Natural killer cell (primary cell): ENCODE measurements around the gene PANK4. TPM values are rescaled to one million over a fixed set of nuclear protein-coding genes. Genes with fewer than 3 reads are reported as not detected.

ENCODE experiments used
- ATAC-seq, 3 donors: fragments of 150-1000 bp in 2 of 3; fragments of 200-7000 bp in 1 of 3; cut with Tn5 transposase; 1 replicate in 1 of 3; 2 replicates in 2 of 3; pipeline ENCODE4 v1.10.0; 2021; ENCODE audit warnings: mild to moderate bottlenecking in 2 of 3, moderate library complexity in 2 of 3
- DNase-seq, 2 donors: peaks; one replicate each; pipeline versions ENCODE4 v3.0.0 to v3.0.0-alpha.2; 2013 to 2021; ENCODE audit warnings: mixed read lengths in 1 of 2
- H3K27ac ChIP-seq: one replicate; pipeline ENCODE4 v1.5.1; 2013; ENCODE audit warnings: mild to moderate bottlenecking, low read length
- H3K27me3 ChIP-seq: one replicate; pipeline ENCODE4 v1.6.1; 2013; ENCODE audit warnings: low read length; ENCODE audit not compliant: control insufficient read depth, insufficient read depth
- H3K36me3 ChIP-seq: one replicate; pipeline ENCODE4 v1.6.1; 2013; ENCODE audit warnings: low read length; ENCODE audit not compliant: control insufficient read depth, insufficient read depth
- H3K4me1 ChIP-seq: one replicate; pipeline ENCODE4 v1.6.1; 2013; ENCODE audit warnings: low read length; ENCODE audit not compliant: control insufficient read depth, insufficient read depth
- H3K4me3 ChIP-seq: one replicate; pipeline ENCODE4 v1.5.1; 2013; ENCODE audit warnings: low read length
- H3K9me3 ChIP-seq: one replicate; pipeline ENCODE4 v1.6.1; 2013; ENCODE audit warnings: low read length; ENCODE audit not compliant: control insufficient read depth, insufficient read depth
- H3K27ac Mint-ChIP-seq, 2 donors: one replicate each; pipeline ENCODE4 v1.8.0; 2022; ENCODE audit warnings: mild to moderate bottlenecking in 2 of 2, mixed read lengths in 2 of 2, moderate library complexity in 1 of 2
- H3K27me3 Mint-ChIP-seq, 2 donors: one replicate each; pipeline ENCODE4 v1.8.0; 2022; ENCODE audit warnings: low read depth in 2 of 2, mixed read lengths in 2 of 2
- H3K36me3 Mint-ChIP-seq: one replicate; pipeline ENCODE4 v1.8.0; 2022; ENCODE audit warnings: mixed read lengths
- H3K4me1 Mint-ChIP-seq, 2 donors: one replicate each; pipeline ENCODE4 v1.8.0; 2022; ENCODE audit warnings: mixed read lengths in 2 of 2
- H3K4me3 Mint-ChIP-seq: one replicate; pipeline ENCODE4 v1.8.0; 2022; ENCODE audit warnings: mild to moderate bottlenecking, moderate library complexity, mixed read lengths
- H3K9me3 Mint-ChIP-seq, 2 donors: one replicate each; pipeline ENCODE4 v1.8.0; 2022; ENCODE audit warnings: mixed read lengths in 2 of 2
- WGBS: methylation state at CpG from one replicate; pipeline ENCODE4 v1.1.7; 2013; ENCODE audit warnings: missing lambda C conversion rate; ENCODE audit not compliant: insufficient coverage; 5-methylcytosine and 5-hydroxymethylcytosine counted together
- intact Hi-C: fragments of 100-400 bp; cut with micrococcal nuclease; formaldehyde crosslinking; loops from one replicate; pipeline ENCODE4 v1.14.2; 2022
- total RNA-seq, 4 donors: library from RNA; stranded (reverse); fragments of 120-200 nt in 1 of 4; gene quantifications; one replicate each; pipeline versions ENCODE4 v1.2.3 to v1.2.4, GENCODE V29; 2013 to 2022
- TF ChIP-seq, protein P1 (sequence below): fragments of 200-600 bp; IDR thresholded peaks from one replicate; pipeline ENCODE4 v1.8.0; 2022; ENCODE audit warnings: antibody characterized with exemption

The PANK4 gene
- total RNA-seq, 3 donors from 2014 or later (not counting 1 experiment from before 2014, with no cell fraction given), result 48.2 to 75.7 (median 61.8) TPM

DNA sequence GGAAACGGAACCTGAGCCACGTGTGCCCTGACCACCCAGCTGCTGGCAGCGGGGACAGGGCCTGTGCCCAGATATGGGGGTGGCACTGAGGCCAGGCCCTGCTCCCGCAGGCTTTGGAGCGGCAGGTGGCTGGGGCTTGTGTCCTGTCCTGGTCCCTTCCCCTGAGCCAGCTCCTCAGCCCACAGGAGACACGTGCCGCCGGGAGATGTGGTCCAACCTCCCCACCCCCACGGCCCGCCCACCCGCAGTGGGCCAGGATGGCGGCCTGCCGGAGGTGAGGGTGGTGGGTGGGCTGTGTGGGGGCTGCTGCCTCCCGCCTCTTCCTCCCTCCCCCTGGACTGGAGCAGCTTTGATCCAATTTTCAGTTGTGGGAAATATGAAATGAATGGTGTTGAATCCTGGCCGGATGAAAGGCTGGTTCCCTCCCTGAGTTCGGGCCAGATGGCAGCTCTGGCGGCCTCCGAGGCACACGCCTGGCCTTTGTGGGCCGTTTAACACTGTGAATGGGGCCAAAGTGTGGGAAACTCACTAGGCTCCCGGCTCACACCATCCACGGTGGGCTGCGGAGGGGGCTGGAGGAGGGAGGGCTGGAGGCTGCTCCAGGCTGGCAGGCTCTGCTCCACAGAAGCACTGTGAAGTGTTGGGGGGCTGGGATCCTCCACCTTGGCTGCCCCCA lies 6.2 kb upstream of the PANK4 start:
- no peak overlapping the region for H3K27ac ChIP-seq
- TF ChIP-seq, protein P1, sequence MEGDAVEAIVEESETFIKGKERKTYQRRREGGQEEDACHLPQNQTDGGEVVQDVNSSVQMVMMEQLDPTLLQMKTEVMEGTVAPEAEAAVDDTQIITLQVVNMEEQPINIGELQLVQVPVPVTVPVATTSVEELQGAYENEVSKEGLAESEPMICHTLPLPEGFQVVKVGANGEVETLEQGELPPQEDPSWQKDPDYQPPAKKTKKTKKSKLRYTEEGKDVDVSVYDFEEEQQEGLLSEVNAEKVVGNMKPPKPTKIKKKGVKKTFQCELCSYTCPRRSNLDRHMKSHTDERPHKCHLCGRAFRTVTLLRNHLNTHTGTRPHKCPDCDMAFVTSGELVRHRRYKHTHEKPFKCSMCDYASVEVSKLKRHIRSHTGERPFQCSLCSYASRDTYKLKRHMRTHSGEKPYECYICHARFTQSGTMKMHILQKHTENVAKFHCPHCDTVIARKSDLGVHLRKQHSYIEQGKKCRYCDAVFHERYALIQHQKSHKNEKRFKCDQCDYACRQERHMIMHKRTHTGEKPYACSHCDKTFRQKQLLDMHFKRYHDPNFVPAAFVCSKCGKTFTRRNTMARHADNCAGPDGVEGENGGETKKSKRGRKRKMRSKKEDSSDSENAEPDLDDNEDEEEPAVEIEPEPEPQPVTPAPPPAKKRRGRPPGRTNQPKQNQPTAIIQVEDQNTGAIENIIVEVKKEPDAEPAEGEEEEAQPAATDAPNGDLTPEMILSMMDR, result no peak

DNA sequence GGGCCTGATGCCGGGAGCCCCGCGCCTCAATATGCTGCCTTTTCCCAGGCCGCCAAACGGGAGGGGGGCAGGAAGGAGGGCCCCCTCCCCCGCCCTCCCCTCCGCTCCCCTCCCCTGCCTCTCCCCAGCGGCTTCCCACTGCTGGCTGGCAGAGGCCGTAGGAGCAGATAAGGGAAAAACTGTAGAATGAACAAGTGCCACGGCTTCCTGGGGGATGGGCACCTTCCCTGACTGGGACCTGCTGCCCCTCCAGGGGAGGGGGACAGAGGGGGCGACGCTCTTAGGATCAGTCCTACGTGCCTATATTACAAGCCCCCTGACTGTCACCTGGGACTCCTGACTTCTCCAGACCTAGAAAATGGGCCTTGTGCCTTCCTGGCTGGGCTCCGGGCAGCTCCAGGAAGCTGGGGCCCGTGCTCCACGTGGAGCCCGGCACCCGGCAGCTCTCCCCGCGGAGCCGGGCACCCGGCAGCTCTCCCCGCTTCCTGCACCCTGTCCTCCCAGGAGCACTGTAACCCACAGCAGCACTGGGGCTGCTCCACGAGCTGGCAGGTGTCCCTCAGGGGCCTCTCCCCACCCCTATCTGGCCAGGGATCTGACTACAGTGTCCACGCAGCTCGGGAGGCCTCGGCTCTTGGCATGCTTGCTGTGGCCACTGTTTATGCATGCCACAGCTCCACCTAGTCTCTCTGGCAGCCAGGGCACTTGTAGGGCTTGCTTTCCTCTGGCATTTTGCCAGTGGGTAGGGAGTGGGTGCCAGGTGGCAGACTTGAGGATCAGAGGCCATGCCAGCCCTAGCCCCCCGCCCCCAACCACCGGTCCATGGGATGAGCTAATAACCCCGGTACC lies 4.3 kb upstream of the PANK4 start:
- peaks cover 0 to 15% of the 10 kb centered on the region in 2 donors for H3K27me3 Mint-ChIP-seq

More for the DNA sequence above, 6.2 kb upstream of the PANK4 start:
- no peak for ATAC-seq
- peaks cover 26% of the 10 kb centered on the region for H3K4me1 ChIP-seq
- Mint-ChIP-seq H3K27ac (no peak overlapping the region), H3K4me1 (peaks cover 0 to 8% of the 10 kb centered on the region in 2 donors), H3K27me3 (peaks cover 0 to 15% of the 10 kb centered on the region in 2 donors), H3K36me3 (no peaks in the 10 kb centered on the region), H3K4me3 (no peak overlapping the region), H3K9me3 (no peaks in the 10 kb centered on the region)
- WGBS, result 92% methylated on average over 16 of the region's 23 CpGs
- no peak for DNase-seq
- no peak overlapping the region for H3K4me3 ChIP-seq
- no peaks in the 10 kb centered on the region for H3K36me3 ChIP-seq
- peaks cover 39% of the 10 kb centered on the region for H3K27me3 ChIP-seq
- intact Hi-C loops, result no loop called here
- H3K9me3 ChIP-seq, result no peaks in the 10 kb centered on the region

DNA sequence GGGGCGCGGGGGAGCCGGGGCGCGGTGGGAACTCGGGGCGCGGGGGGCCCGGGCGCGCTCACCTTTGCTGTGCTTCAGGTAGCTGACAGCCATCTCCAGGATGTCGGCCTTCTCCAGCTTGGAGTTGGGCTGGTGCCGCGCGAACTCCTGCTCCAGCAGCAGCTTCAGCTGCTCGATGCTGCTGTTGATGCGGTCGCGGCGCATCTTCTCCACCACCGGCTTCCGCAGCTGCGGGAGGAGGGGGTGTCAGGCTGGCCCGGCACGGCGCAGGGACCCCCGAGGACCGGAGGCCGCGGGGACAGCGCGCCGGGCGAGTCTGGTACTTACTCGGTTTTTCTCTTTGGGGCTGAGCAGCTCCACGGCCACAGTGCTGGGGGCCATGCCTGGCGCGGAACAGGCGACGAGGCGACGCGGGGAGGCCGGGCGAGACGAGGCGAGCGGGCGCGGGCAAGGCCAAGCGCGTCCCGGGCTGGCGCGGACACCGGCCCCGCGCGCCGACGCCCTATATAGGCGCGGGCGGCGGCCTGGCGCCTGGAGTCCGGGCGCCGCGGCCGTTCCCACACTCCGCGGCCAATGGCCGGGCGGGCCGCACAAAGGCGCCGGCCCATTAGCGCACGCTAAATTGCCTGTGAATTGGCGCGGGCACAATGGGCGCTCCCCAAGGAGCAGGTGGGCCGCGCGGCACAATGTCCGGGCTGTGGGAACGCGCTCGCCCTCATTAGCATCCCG lies 3.6 kb upstream of the PANK4 start, which contains the start of gene HES5:
HES5 (minus strand) TSS at position 480 of the 729 bp plus-strand sequence; CDS start at position 381, 99 bp downstream.
- Mint-ChIP-seq H3K36me3 (no peaks in the 10 kb centered on the region), H3K4me3 (peak within 1 kb of the TSS; percentile 88), H3K9me3 (no peaks in the 10 kb centered on the region), H3K27ac (peak within 1 kb of the TSS in 1 of 2 donors; percentile 73), H3K4me1 (peaks cover 11 to 20% of the 10 kb centered on the region in 2 donors), H3K27me3 (peaks cover 0 to 15% of the 10 kb centered on the region in 2 donors)
- Histone ChIP-seq H3K4me3 (peak within 1 kb of the TSS; percentile 22), H3K27me3 (peaks cover 39% of the 10 kb centered on the region), H3K4me1 (peaks cover 45% of the 10 kb centered on the region), H3K36me3 (no peaks in the 10 kb centered on the region), H3K27ac (no peak within 1 kb of the TSS), H3K9me3 (no peaks in the 10 kb centered on the region)
- TF ChIP-seq, protein P1, result no peak
- DNase-seq (peak in 1 of 2 donors; percentile 54), ATAC-seq (no peak)
- 1% methylated on average over 91 of the region's 91 CpGs for whole genome bisulfite sequencing
- intact Hi-C loops, result loop anchor here (5.0 kb wide), 1 partner anchor 57 kb away; the partner anchor contains the start of gene PRXL2B

More for the DNA sequence above, 4.3 kb upstream of the PANK4 start:
- Histone ChIP-seq H3K36me3 (no peaks in the 10 kb centered on the region), H3K27me3 (peaks cover 39% of the 10 kb centered on the region), H3K9me3 (no peaks in the 10 kb centered on the region), H3K4me3 (no peak overlapping the region), H3K27ac (no peak overlapping the region), H3K4me1 (peaks cover 37% of the 10 kb centered on the region)
- Mint-ChIP-seq H3K36me3 (no peaks in the 10 kb centered on the region), H3K9me3 (no peaks in the 10 kb centered on the region), H3K4me1 (peaks cover 6 to 14% of the 10 kb centered on the region in 2 donors), H3K4me3 (peak overlapping the region; percentile 68), H3K27ac (no peak overlapping the region)
- WGBS, result 14% methylated on average over 25 of the region's 30 CpGs
- TF ChIP-seq, protein P1, result no peak
- intact Hi-C loops, result no loop called here
- peak in 1 of 2 donors; percentile 51 for DNase-seq
- ATAC-seq, result no peak
